T-helper 2 cell treated with Interferon-gamma antibody and Interleukin-4, amounts not matched to agents 5 μg/mL and 100 μg/mL, for 36 hours (primary cell): ENCODE results near the gene ASPG.

Experiments
- DNase-seq: peaks from one replicate; pipeline ENCODE4 v3.0.0; 2021; ENCODE audit warnings: low spot score
- H3K27ac Mint-ChIP-seq: one replicate; pipeline ENCODE4 v1.8.0; 2021; ENCODE audit warnings: mild to moderate bottlenecking, mixed read lengths
- H3K27me3 Mint-ChIP-seq: one replicate; pipeline ENCODE4 v1.8.0; 2021; ENCODE audit warnings: low read depth, mixed read lengths
- H3K36me3 Mint-ChIP-seq: one replicate; pipeline ENCODE4 v1.8.0; 2021; ENCODE audit warnings: low read depth, mixed read lengths
- H3K4me1 Mint-ChIP-seq: one replicate; pipeline ENCODE4 v1.8.0; 2021; ENCODE audit warnings: low read depth, mixed read lengths
- H3K4me3 Mint-ChIP-seq: one replicate; pipeline ENCODE4 v1.8.0; 2022; ENCODE audit warnings: mild to moderate bottlenecking, moderate library complexity, mixed read lengths
- H3K9me3 Mint-ChIP-seq: one replicate; pipeline ENCODE4 v1.8.0; 2021; ENCODE audit warnings: mixed read lengths

Gene ASPG

GRCh38 chr14:104062281-104062680 is 23.2 kb upstream of the ASPG start:
- Mint-ChIP-seq H3K27ac (no peak overlapping the region), H3K4me1 (no peaks in the 10 kb centered on the region), H3K4me3 (no peak overlapping the region)

GRCh38 chr14:104064003-104064402 is 21.5 kb upstream of the ASPG start:
- H3K27ac Mint-ChIP-seq = no peak overlapping the region
- no peak overlapping the region for H3K4me3 Mint-ChIP-seq
- DNase-seq = no peak
- H3K4me1 Mint-ChIP-seq = no peaks in the 10 kb centered on the region
- H3K9me3 Mint-ChIP-seq = peaks cover 7% of the 10 kb centered on the region
- H3K36me3 Mint-ChIP-seq = no peaks in the 10 kb centered on the region
- peaks cover 13% of the 10 kb centered on the region for H3K27me3 Mint-ChIP-seq

More at GRCh38 chr14:104062281-104062680, 23.2 kb upstream of the ASPG start:
- Mint-ChIP-seq H3K9me3 (peaks cover 5% of the 10 kb centered on the region), H3K27me3 (peaks cover 16% of the 10 kb centered on the region), H3K36me3 (no peaks in the 10 kb centered on the region)
- DNase-seq = no peak

GRCh38 chr14:104066279-104066678 is 19.2 kb upstream of the ASPG start:
- no peak overlapping the region for H3K27ac Mint-ChIP-seq
- H3K4me1 Mint-ChIP-seq = no peaks in the 10 kb centered on the region
- H3K27me3 Mint-ChIP-seq = peaks cover 11% of the 10 kb centered on the region

GRCh38 chr14:104066719-104067295 is 18.7 kb upstream of the ASPG start:
- no peak overlapping the region for H3K4me3 Mint-ChIP-seq
- DNase-seq = no peak
- no peaks in the 10 kb centered on the region for H3K4me1 Mint-ChIP-seq
- no peaks in the 10 kb centered on the region for H3K36me3 Mint-ChIP-seq
- peaks cover 7% of the 10 kb centered on the region for H3K9me3 Mint-ChIP-seq
- H3K27me3 Mint-ChIP-seq = peaks cover 11% of the 10 kb centered on the region
- H3K27ac Mint-ChIP-seq = no peak overlapping the region

More at GRCh38 chr14:104066279-104066678, 19.2 kb upstream of the ASPG start:
- Mint-ChIP-seq H3K36me3 (no peaks in the 10 kb centered on the region), H3K4me3 (no peak overlapping the region), H3K9me3 (peaks cover 7% of the 10 kb centered on the region)
- no peak for DNase-seq

GRCh38 chr14:104069541-104069940 is 16.0 kb upstream of the ASPG start:
- H3K4me1 Mint-ChIP-seq = no peaks in the 10 kb centered on the region
- H3K9me3 Mint-ChIP-seq = peaks cover 18% of the 10 kb centered on the region
- no peak for DNase-seq
- no peak overlapping the region for H3K27ac Mint-ChIP-seq
- peaks cover 2% of the 10 kb centered on the region for H3K27me3 Mint-ChIP-seq
- H3K4me3 Mint-ChIP-seq = no peak overlapping the region
- H3K36me3 Mint-ChIP-seq = no peaks in the 10 kb centered on the region

GRCh38 chr14:104072586-104072985 is 12.9 kb upstream of the ASPG start:
- no peaks in the 10 kb centered on the region for H3K27me3 Mint-ChIP-seq
- no peak overlapping the region for H3K4me3 Mint-ChIP-seq
- no peaks in the 10 kb centered on the region for H3K36me3 Mint-ChIP-seq
- H3K9me3 Mint-ChIP-seq = peaks cover 11% of the 10 kb centered on the region
- H3K27ac Mint-ChIP-seq = no peak overlapping the region
- peaks cover 8% of the 10 kb centered on the region for H3K4me1 Mint-ChIP-seq
- no peak for DNase-seq

- Mint-ChIP-seq H3K9me3 (peaks cover 11% of the 10 kb centered on the region), H3K36me3 (no peaks in the 10 kb centered on the region), H3K4me3 (no peak overlapping the region), H3K27me3 (no peaks in the 10 kb centered on the region), H3K27ac (no peak overlapping the region), H3K4me1 (peaks cover 16% of the 10 kb centered on the region)
- no peak for DNase-seq
These were observed 11.7 kb upstream of the ASPG start for GRCh38 chr14:104073764-104074163.

GRCh38 chr14:104075530-104076151 is 9.9 kb upstream of the ASPG start:
- Mint-ChIP-seq H3K36me3 (no peaks in the 10 kb centered on the region), H3K27me3 (no peaks in the 10 kb centered on the region), H3K4me3 (no peak overlapping the region), H3K27ac (no peak overlapping the region), H3K9me3 (peaks cover 11% of the 10 kb centered on the region), H3K4me1 (peaks cover 19% of the 10 kb centered on the region)
- no peak for DNase-seq

GRCh38 chr14:104076743-104077142 is 8.8 kb upstream of the ASPG start:
- Mint-ChIP-seq H3K9me3 (peaks cover 11% of the 10 kb centered on the region), H3K36me3 (no peaks in the 10 kb centered on the region), H3K27ac (peak overlapping the region; percentile 47), H3K4me1 (peaks cover 19% of the 10 kb centered on the region), H3K27me3 (no peaks in the 10 kb centered on the region), H3K4me3 (no peak overlapping the region)
- DNase-seq = no peak

GRCh38 chr14:104078031-104078455 is 7.5 kb upstream of the ASPG start:
- peak overlapping the region; percentile 25 for H3K4me3 Mint-ChIP-seq
- no peaks in the 10 kb centered on the region for H3K27me3 Mint-ChIP-seq
- DNase-seq = peak; percentile 79
- peaks cover 19% of the 10 kb centered on the region for H3K4me1 Mint-ChIP-seq
- no peaks in the 10 kb centered on the region for H3K36me3 Mint-ChIP-seq
- peaks cover 6% of the 10 kb centered on the region for H3K9me3 Mint-ChIP-seq
- peak overlapping the region; percentile 37 for H3K27ac Mint-ChIP-seq

GRCh38 chr14:104080376-104081260 is 4.9 kb upstream of the ASPG start:
- peaks cover 19% of the 10 kb centered on the region for H3K4me1 Mint-ChIP-seq
- H3K9me3 Mint-ChIP-seq = no peaks in the 10 kb centered on the region
- DNase-seq = no peak
- H3K27ac Mint-ChIP-seq = no peak overlapping the region
- no peak overlapping the region for H3K4me3 Mint-ChIP-seq
- H3K36me3 Mint-ChIP-seq = no peaks in the 10 kb centered on the region
- peaks cover 3% of the 10 kb centered on the region for H3K27me3 Mint-ChIP-seq

GRCh38 chr14:104081261-104081835 is 4.2 kb upstream of the ASPG start:
- peaks cover 19% of the 10 kb centered on the region for H3K4me1 Mint-ChIP-seq
- H3K36me3 Mint-ChIP-seq = no peaks in the 10 kb centered on the region
- no peak for DNase-seq
- no peak overlapping the region for H3K4me3 Mint-ChIP-seq
- H3K9me3 Mint-ChIP-seq = no peaks in the 10 kb centered on the region
- H3K27ac Mint-ChIP-seq = no peak overlapping the region
- H3K27me3 Mint-ChIP-seq = peaks cover 3% of the 10 kb centered on the region

GRCh38 chr14:104081951-104082464 is 3.5 kb upstream of the ASPG start:
- no peak overlapping the region for H3K4me3 Mint-ChIP-seq
- peaks cover 3% of the 10 kb centered on the region for H3K27me3 Mint-ChIP-seq
- H3K9me3 Mint-ChIP-seq = no peaks in the 10 kb centered on the region
- H3K4me1 Mint-ChIP-seq = peaks cover 13% of the 10 kb centered on the region
- no peaks in the 10 kb centered on the region for H3K36me3 Mint-ChIP-seq
- H3K27ac Mint-ChIP-seq = no peak overlapping the region
- no peak for DNase-seq

GRCh38 chr14:104082807-104083206 is 2.7 kb upstream of the ASPG start:
- Mint-ChIP-seq H3K4me1 (peaks cover 9% of the 10 kb centered on the region), H3K27me3 (peaks cover 3% of the 10 kb centered on the region)

More at GRCh38 chr14:104082807-104083206, 2.7 kb upstream of the ASPG start:
- H3K9me3 Mint-ChIP-seq = no peaks in the 10 kb centered on the region
- H3K27ac Mint-ChIP-seq = no peak overlapping the region
- H3K36me3 Mint-ChIP-seq = no peaks in the 10 kb centered on the region
- no peak for DNase-seq
- no peak overlapping the region for H3K4me3 Mint-ChIP-seq
